Measurements from ENCODE around the gene PSTPIP1. TPM values are rescaled to one million over a fixed set of nuclear protein-coding genes. Genes with fewer than 3 reads are reported as not detected.

Gene PSTPIP1
- total and polyA plus RNA-seq, 2 of the 13 experiments (the other 11 are each of a cell fraction or from before 2014, with no cell fraction given) = 4.4 to 8.7 TPM

DNA sequence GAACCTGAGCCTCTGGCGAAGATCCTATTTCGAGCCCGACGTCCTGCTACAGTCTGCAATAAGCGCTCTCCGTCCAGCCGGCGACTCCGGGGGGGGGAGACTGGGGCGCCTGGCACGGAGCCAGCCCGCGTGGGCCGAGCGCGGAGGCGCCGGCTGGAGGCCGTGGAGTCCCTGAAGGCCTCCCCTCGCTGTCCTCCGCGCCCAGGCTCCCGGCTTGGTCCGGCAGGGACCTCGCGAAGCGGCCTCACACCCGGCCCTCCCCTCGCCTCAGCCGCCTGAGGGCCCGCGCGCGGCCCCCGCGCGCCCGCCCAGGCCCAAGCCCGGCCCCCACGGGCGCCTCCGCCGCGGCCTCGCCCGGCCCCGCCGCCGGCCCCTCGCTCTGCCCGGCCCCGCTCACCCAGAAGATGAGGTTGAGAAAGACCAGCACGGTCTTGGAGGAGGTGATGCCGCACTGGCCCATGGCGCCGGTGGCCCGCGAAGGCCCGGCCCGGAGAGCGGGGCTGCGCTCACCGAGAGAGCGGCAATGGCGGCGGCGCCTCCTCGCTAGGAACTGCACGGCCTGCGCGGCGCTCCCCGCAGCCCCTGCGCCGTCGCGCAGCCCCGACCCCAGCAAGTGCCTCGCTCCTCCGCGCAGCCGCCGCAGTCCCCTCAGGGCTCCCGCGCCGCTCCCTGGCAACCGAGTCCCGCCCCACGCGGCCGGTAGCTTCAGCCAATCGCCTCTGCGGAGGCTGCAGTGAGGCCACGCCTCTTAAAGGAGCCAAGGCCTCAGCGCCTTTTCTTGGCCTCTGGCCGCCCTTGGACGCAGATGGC lies 75.8 kb downstream of the PSTPIP1 start, which contains the start of gene TSPAN3 (continued):
- TF ChIP-seq, protein P1, sequence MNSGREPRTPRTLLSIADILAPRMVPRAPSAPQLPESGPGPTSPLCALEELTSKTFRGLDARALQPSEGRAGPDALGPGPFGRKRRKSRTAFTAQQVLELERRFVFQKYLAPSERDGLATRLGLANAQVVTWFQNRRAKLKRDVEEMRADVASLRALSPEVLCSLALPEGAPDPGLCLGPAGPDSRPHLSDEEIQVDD (CRISPR knock-in tag; IDR thresholded peaks at IDR 0.05; ENCODE audit: borderline replicate concordance) = no peak
- TF ChIP-seq ZNF883 (CRISPR knock-in tag; IDR thresholded peaks at IDR 0.05; ENCODE audit: not compliant biosample characterization) (peak; percentile 22), TMF1 (CRISPR knock-in tag; IDR thresholded peaks at IDR 0.05; ENCODE audit: low read depth) (no peak), KLF9 (CRISPR knock-in tag; IDR thresholded peaks at IDR 0.05; ENCODE audit: low read depth) (no peak), ZMYM3 (CRISPR knock-in tag; IDR thresholded peaks at IDR 0.05) (no peak; the same call in 1 of the 2 replicates), HNRNPLL (IDR thresholded peaks at IDR 0.05; ENCODE audit: low read depth, low read length, poor library complexity, severe bottlenecking) (peak; percentile 89), SALL1 (CRISPR knock-in tag; IDR thresholded peaks at IDR 0.05) (peak; percentile 76), GABPB1 (CRISPR knock-in tag; IDR thresholded peaks at IDR 0.05) (peak; percentile 60; the same call in 1 of the 2 replicates), ATAD3A (CRISPR knock-in tag; IDR thresholded peaks at IDR 0.05) (no peak), ZNF761 (CRISPR knock-in tag; conservative IDR thresholded peaks at IDR 0.05) (no peak), RXRA (CRISPR knock-in tag; IDR thresholded peaks at IDR 0.05) (no peak), IRF2 (CRISPR knock-in tag; IDR thresholded peaks at IDR 0.05) (peak; percentile 26; the same call in 1 of the 2 replicates), EP300 (IDR thresholded peaks at IDR 0.05; ENCODE audit: low read depth in 2 of 2, low read length in 2 of 2) (no peak), EP300 (CRISPR knock-in tag; IDR thresholded peaks at IDR 0.05; ENCODE audit: borderline replicate concordance) (no peak), CEBPB (IDR thresholded peaks at IDR 0.05; ENCODE audit: borderline replicate concordance, low read depth, low read length) (no peak)
- TF ChIP-seq, protein P2, sequence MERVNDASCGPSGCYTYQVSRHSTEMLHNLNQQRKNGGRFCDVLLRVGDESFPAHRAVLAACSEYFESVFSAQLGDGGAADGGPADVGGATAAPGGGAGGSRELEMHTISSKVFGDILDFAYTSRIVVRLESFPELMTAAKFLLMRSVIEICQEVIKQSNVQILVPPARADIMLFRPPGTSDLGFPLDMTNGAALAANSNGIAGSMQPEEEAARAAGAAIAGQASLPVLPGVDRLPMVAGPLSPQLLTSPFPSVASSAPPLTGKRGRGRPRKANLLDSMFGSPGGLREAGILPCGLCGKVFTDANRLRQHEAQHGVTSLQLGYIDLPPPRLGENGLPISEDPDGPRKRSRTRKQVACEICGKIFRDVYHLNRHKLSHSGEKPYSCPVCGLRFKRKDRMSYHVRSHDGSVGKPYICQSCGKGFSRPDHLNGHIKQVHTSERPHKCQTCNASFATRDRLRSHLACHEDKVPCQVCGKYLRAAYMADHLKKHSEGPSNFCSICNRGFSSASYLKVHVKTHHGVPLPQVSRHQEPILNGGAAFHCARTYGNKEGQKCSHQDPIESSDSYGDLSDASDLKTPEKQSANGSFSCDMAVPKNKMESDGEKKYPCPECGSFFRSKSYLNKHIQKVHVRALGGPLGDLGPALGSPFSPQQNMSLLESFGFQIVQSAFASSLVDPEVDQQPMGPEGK (CRISPR knock-in tag; IDR thresholded peaks at IDR 0.05) = peak; percentile 54

Measured in HepG2 (cell line).